Thyroid gland (tissue), 4 donors: ENCODE data around the gene UBE2L6. TPM values are rescaled to one million over a fixed set of nuclear protein-coding genes. Genes with fewer than 3 reads are reported as not detected.

Source experiments
- DNase-seq, 2 donors: peaks; one replicate each; pipeline ENCODE4 v3.0.0-alpha.2; 2019
- H3K27ac ChIP-seq, 3 donors: fragments of 200-600 bp; sonication (generic); 1 replicate in 2 of 3; 2 replicates in 1 of 3; pipeline ENCODE4 v1.5.1; 2016 to 2019; ENCODE audit warnings: mild to moderate bottlenecking in 1 of 3, moderate library complexity in 1 of 3
- H3K27me3 ChIP-seq: fragments of 200-600 bp; sonication (generic); one replicate; pipeline ENCODE4 v1.5.1; 2019
- H3K36me3 ChIP-seq, 2 donors: fragments of 200-600 bp; sonication (generic); one replicate each; pipeline ENCODE4 v1.5.1; 2016 to 2019
- H3K4me1 ChIP-seq, 2 donors: fragments of 200-600 bp; sonication (generic); one replicate each; pipeline ENCODE4 v1.5.1; 2017 to 2019
- H3K4me3 ChIP-seq, 3 donors: fragments of 200-600 bp; sonication (generic); replicated peaks in 1 of 3; 1 replicate in 2 of 3; 2 replicates in 1 of 3; pipeline ENCODE4 v1.5.1; 2016; ENCODE audit warnings: mild to moderate bottlenecking in 1 of 3
- H3K9me3 ChIP-seq: fragments of 200-600 bp; sonication (generic); one replicate; pipeline ENCODE4 v1.5.1; 2017
- CTCF ChIP-seq, 6 experiments: fragments of 200-600 bp in 3 of 6; fragments of 450-650 bp in 3 of 6; sonication (generic) in 3 of 6; IDR thresholded peaks; one replicate each; pipeline ENCODE4 v1.5.1; 2016 to 2019; ENCODE audit warnings: antibody characterized with exemption in 6 of 6, mild to moderate bottlenecking in 2 of 6, inconsistent platforms in 1 of 6, moderate library complexity in 1 of 6
- POLR2A ChIP-seq, 2 donors: fragments of 450-650 bp; IDR thresholded peaks; one replicate each; pipeline ENCODE4 v1.6.1; 2017; ENCODE audit warnings: antibody characterized with exemption in 2 of 2, mild to moderate bottlenecking in 2 of 2, moderate library complexity in 1 of 2
- WGBS, 2 donors: methylation state at CpG; one replicate each; pipeline ENCODE4 v1.1.5; 2017; 5-methylcytosine and 5-hydroxymethylcytosine counted together
- intact Hi-C: fragments of 100-400 bp; cut with DNase I; formaldehyde crosslinking; loops from one replicate; pipeline ENCODE4 v1.15.1; 2023
- total RNA-seq, 4 donors: library from RNA; depleted of rRNA; stranded (reverse); fragments of >200 nt; gene quantifications; one replicate each; pipeline ENCODE4 v1.2.3, GENCODE V29; 2016

The UBE2L6 gene
- total RNA-seq, 4 donors from 2014 or later = 30.8 to 41.7 (median 38.8) TPM

- H3K4me3 ChIP-seq = peak overlapping the region in 2 of 3 donors; percentile 10 to 57
- 9 to 22% methylated on average over 15 to 29 of the region's 33 CpGs for WGBS, 2 donors
- intact Hi-C loops = no loop called here
- DNase-seq = peak; percentile 60 to 68
- TF ChIP-seq CTCF (IDR thresholded peaks at IDR 0.05) (no peak), POLR2A (IDR thresholded peaks at IDR 0.05) (no peak)
- H3K9me3 ChIP-seq = no peaks in the 10 kb centered on the region
- peak overlapping the region; percentile 56 to 91 (median 87) for H3K27ac ChIP-seq
- peaks cover 14 to 31% of the 10 kb centered on the region in 2 donors for H3K4me1 ChIP-seq
- no peaks in the 10 kb centered on the region for H3K36me3 ChIP-seq
- H3K27me3 ChIP-seq = no peaks in the 10 kb centered on the region
Measured at GRCh38 chr11:57597916-57598830, 30.7 kb upstream of the UBE2L6 start.

GRCh38 chr11:57597461-57597915, 30.0 kb upstream of the UBE2L6 start, which contains the start of gene SERPING1:
Gene SERPING1, plus strand, starts transcription at chr11:57597685. Its CDS starts 586 bp downstream, at chr11:57598271.
- DNase-seq = peak; percentile 25 to 49
- WGBS, 2 donors = 31 to 36% methylated on average over 9 to 10 of the region's 10 CpGs
- Histone ChIP-seq H3K4me3 (peak within 1 kb of the TSS in 2 of 3 donors; percentile 10 to 57), H3K27ac (peak within 1 kb of the TSS; percentile 56 to 91 (median 87)), H3K4me1 (peaks cover 14 to 31% of the 10 kb centered on the region in 2 donors), H3K27me3 (no peaks in the 10 kb centered on the region), H3K36me3 (no peaks in the 10 kb centered on the region), H3K9me3 (no peaks in the 10 kb centered on the region)
- TF ChIP-seq POLR2A (IDR thresholded peaks at IDR 0.05) = no peak
- no peak for TF ChIP-seq CTCF (IDR thresholded peaks at IDR 0.05)
- intact Hi-C loops = no loop called here

- no peak for TF ChIP-seq POLR2A (IDR thresholded peaks at IDR 0.05)
- no peak for TF ChIP-seq CTCF (IDR thresholded peaks at IDR 0.05)
Measured at GRCh38 chr11:57596266-57596885, 28.9 kb upstream of the UBE2L6 start.

GRCh38 chr11:57588046-57588710, 20.7 kb upstream of the UBE2L6 start:
- no peak for DNase-seq
- intact Hi-C loops = no loop called here
- Histone ChIP-seq H3K27me3 (no peaks in the 10 kb centered on the region), H3K4me1 (peaks cover 0 to under 1% of the 10 kb centered on the region in 2 donors), H3K36me3 (no peaks in the 10 kb centered on the region), H3K9me3 (no peaks in the 10 kb centered on the region), H3K27ac (no peak overlapping the region), H3K4me3 (no peak overlapping the region)
- TF ChIP-seq POLR2A (IDR thresholded peaks at IDR 0.05) (no peak), CTCF (IDR thresholded peaks at IDR 0.05) (no peak)
- WGBS, 2 donors = 93% methylated on average over 3 of the region's 3 CpGs

More at GRCh38 chr11:57596266-57596885, 28.9 kb upstream of the UBE2L6 start:
- Histone ChIP-seq H3K27ac (peak overlapping the region in 1 of 3 donors; percentile 87), H3K4me1 (peaks cover 14 to 31% of the 10 kb centered on the region in 2 donors), H3K4me3 (no peak overlapping the region), H3K27me3 (no peaks in the 10 kb centered on the region), H3K9me3 (no peaks in the 10 kb centered on the region), H3K36me3 (no peaks in the 10 kb centered on the region)
- intact Hi-C loops = no loop called here
- DNase-seq = peak in 1 of 2 donors; percentile 14
- 44 to 55% methylated on average over 5 of the region's 5 CpGs for WGBS, 2 donors
